Prostate gland (tissue), 2 donors: Measurements from ENCODE around the gene ATP6V1A.

Experiments
- POLR2A ChIP-seq: fragments of 450-650 bp; IDR thresholded peaks from one replicate; pipeline ENCODE4 v1.6.1; 2016; ENCODE audit warnings: antibody characterized with exemption, mild to moderate bottlenecking
- TF ChIP-seq, protein P1 (sequence below), 4 experiments: fragments of 200-600 bp in 2 of 4; fragments of 450-650 bp in 2 of 4; sonication (generic) in 2 of 4; IDR thresholded peaks; 1 replicate in 3 of 4; 2 replicates in 1 of 4; pipeline ENCODE4 v1.5.1; 2016 to 2019; ENCODE audit warnings: antibody characterized with exemption in 4 of 4, mild to moderate bottlenecking in 2 of 4, moderate library complexity in 2 of 4

- TF ChIP-seq, protein P1, sequence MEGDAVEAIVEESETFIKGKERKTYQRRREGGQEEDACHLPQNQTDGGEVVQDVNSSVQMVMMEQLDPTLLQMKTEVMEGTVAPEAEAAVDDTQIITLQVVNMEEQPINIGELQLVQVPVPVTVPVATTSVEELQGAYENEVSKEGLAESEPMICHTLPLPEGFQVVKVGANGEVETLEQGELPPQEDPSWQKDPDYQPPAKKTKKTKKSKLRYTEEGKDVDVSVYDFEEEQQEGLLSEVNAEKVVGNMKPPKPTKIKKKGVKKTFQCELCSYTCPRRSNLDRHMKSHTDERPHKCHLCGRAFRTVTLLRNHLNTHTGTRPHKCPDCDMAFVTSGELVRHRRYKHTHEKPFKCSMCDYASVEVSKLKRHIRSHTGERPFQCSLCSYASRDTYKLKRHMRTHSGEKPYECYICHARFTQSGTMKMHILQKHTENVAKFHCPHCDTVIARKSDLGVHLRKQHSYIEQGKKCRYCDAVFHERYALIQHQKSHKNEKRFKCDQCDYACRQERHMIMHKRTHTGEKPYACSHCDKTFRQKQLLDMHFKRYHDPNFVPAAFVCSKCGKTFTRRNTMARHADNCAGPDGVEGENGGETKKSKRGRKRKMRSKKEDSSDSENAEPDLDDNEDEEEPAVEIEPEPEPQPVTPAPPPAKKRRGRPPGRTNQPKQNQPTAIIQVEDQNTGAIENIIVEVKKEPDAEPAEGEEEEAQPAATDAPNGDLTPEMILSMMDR (IDR thresholded peaks at IDR 0.05): no peak
- TF ChIP-seq POLR2A: no peak
Measured at GRCh38 chr3:113707835-113708234, 39.0 kb upstream of the ATP6V1A start.
